ENCODE measurements around the gene TRIM28. TPM values are rescaled to one million over a fixed set of nuclear protein-coding genes. Genes with fewer than 3 reads are reported as not detected.
"Not testable (repeated sequence)": the region's sequence is repeated elsewhere in the genome, so short reads cannot be mapped to it uniquely, and the experiment has no call there.

The TRIM28 gene
- total RNA-seq, 1 experiment from 2014 or later, result 863 TPM

- Mint-ChIP-seq H3K27me3 (ENCODE audit: insufficient read depth, unreplicated experiment) (no peaks in the 10 kb centered on the region), H3K36me3 (ENCODE audit: insufficient read depth, unreplicated experiment) (no peaks in the 10 kb centered on the region), H3K4me1 (ENCODE audit: low read depth, unreplicated experiment) (peaks cover 7% of the 10 kb centered on the region), H3K27ac (ENCODE audit: unreplicated experiment) (peak overlapping the region; percentile 73), H3K9me3 (ENCODE audit: unreplicated experiment) (peaks cover 20% of the 10 kb centered on the region), H3K4me3 (ENCODE audit: unreplicated experiment) (peak overlapping the region; percentile 78)
- TF ChIP-seq CTCF (IDR thresholded peaks at IDR 0.05; ENCODE audit: insufficient read depth in 1 of 2, low read depth in 1 of 2, low read length in 1 of 2, severe bottlenecking in 1 of 2, unreplicated experiment in 1 of 2), result no peak
- TSS peak; percentile 69 for BruUV-seq (replicated peaks)
- H3K9me3 ChIP-seq, result no peaks in the 10 kb centered on the region
- intact Hi-C loops (cut with micrococcal nuclease; ENCODE audit: unreplicated experiment), result loop anchor here (1.0 to 2.0 kb wide), 5 partner anchors 21 to 112 kb away; partner anchors contain the start of genes MZF1, RPS5, ZBTB45 and ZNF324
- no peaks in the 10 kb centered on the region for H3K27me3 ChIP-seq (replicated peaks; ENCODE audit: control insufficient read depth, insufficient read depth, low read length)
- peak overlapping the region; percentile 69 for H3K4me3 ChIP-seq (ENCODE audit: low read depth, low read length)
- H3K4me1 ChIP-seq, result peaks cover 8% of the 10 kb centered on the region; the same call in 1 of the 2 replicates
- H3K36me3 ChIP-seq (ENCODE audit: control insufficient read depth, insufficient read depth, low read length), result no peaks in the 10 kb centered on the region
- ChIA-PET CTCF (interaction anchor here (3.0 kb wide), 1 partner anchor 21 kb away, joined by 14 read pairs; the partner anchor contains the start of gene ZBTB45), POLR2A (interaction anchor here (0.9 kb wide), 1 partner anchor 45 kb away, joined by 10 read pairs; the partner anchor contains the start of gene TRIM28)
- no peak for DNase-seq
These were observed 45.4 kb upstream of the TRIM28 start for GRCh38 chr19:58498316-58499020.

GRCh38 chr19:58499021-58499927, 44.6 kb upstream of the TRIM28 start:
- DNase-seq, result peak; percentile 100
- peak; percentile 39 to 68 for TF ChIP-seq CTCF (IDR thresholded peaks at IDR 0.05; ENCODE audit: insufficient read depth in 1 of 2, low read depth in 1 of 2, low read length in 1 of 2, severe bottlenecking in 1 of 2, unreplicated experiment in 1 of 2)
- intact Hi-C loops (cut with micrococcal nuclease; ENCODE audit: unreplicated experiment), result loop anchor here (1.0 to 2.0 kb wide), 5 partner anchors 20 to 112 kb away; partner anchors contain the start of genes MZF1, RPS5, ZBTB45 and ZNF324
- H3K27me3 ChIP-seq (replicated peaks; ENCODE audit: control insufficient read depth, insufficient read depth, low read length), result no peaks in the 10 kb centered on the region
- H3K4me1 ChIP-seq, result peaks cover 8% of the 10 kb centered on the region; the same call in 1 of the 2 replicates
- Mint-ChIP-seq H3K4me1 (ENCODE audit: low read depth, unreplicated experiment) (peaks cover 7% of the 10 kb centered on the region), H3K27ac (ENCODE audit: unreplicated experiment) (peak overlapping the region; percentile 73), H3K36me3 (ENCODE audit: insufficient read depth, unreplicated experiment) (no peaks in the 10 kb centered on the region), H3K9me3 (ENCODE audit: unreplicated experiment) (peaks cover 21% of the 10 kb centered on the region), H3K4me3 (ENCODE audit: unreplicated experiment) (peak overlapping the region; percentile 78), H3K27me3 (ENCODE audit: insufficient read depth, unreplicated experiment) (no peaks in the 10 kb centered on the region)
- peak overlapping the region; percentile 69 for H3K4me3 ChIP-seq (ENCODE audit: low read depth, low read length)
- BruUV-seq (replicated peaks), result no TSS peak
- H3K36me3 ChIP-seq (ENCODE audit: control insufficient read depth, insufficient read depth, low read length), result no peaks in the 10 kb centered on the region
- ChIA-PET CTCF (interaction anchor here (0.6 to 3.0 kb wide), 2 partner anchors 21 to 22 kb away, joined by 4 to 14 read pairs; partner anchors contain the start of gene ZBTB45), POLR2A (interaction anchor here (0.6 to 0.9 kb wide), 2 partner anchors 44 to 137 kb away, joined by 3 to 10 read pairs; partner anchors contain the start of genes TRIM28 and ZNF497)
- no peaks in the 10 kb centered on the region for H3K9me3 ChIP-seq

GRCh38 chr19:58500242-58500641, 43.6 kb upstream of the TRIM28 start:
- H3K27ac Mint-ChIP-seq (ENCODE audit: unreplicated experiment), result no peak overlapping the region
- no peaks in the 10 kb centered on the region for H3K27me3 Mint-ChIP-seq (ENCODE audit: insufficient read depth, unreplicated experiment)
- Histone ChIP-seq H3K9me3 (no peaks in the 10 kb centered on the region), H3K36me3 (ENCODE audit: control insufficient read depth, insufficient read depth, low read length) (no peaks in the 10 kb centered on the region), H3K4me3 (ENCODE audit: low read depth, low read length) (peak overlapping the region; percentile 66), H3K27me3 (replicated peaks; ENCODE audit: control insufficient read depth, insufficient read depth, low read length) (no peaks in the 10 kb centered on the region), H3K4me1 (peaks cover 8% of the 10 kb centered on the region; the same call in 1 of the 2 replicates)
- ChIA-PET POLR2A (no interaction called here), CTCF (interaction anchor here (3.0 kb wide), 1 partner anchor 20 kb away, joined by 14 read pairs; the partner anchor contains the start of gene ZBTB45)
- H3K4me1 Mint-ChIP-seq (ENCODE audit: low read depth, unreplicated experiment), result peaks cover 7% of the 10 kb centered on the region
- peak overlapping the region; percentile 78 for H3K4me3 Mint-ChIP-seq (ENCODE audit: unreplicated experiment)
- peaks cover 21% of the 10 kb centered on the region for H3K9me3 Mint-ChIP-seq (ENCODE audit: unreplicated experiment)
- no TSS peak for BruUV-seq (replicated peaks)
- intact Hi-C loops (cut with micrococcal nuclease; ENCODE audit: unreplicated experiment), result no loop called here
- H3K36me3 Mint-ChIP-seq (ENCODE audit: insufficient read depth, unreplicated experiment), result no peaks in the 10 kb centered on the region
- no peak for TF ChIP-seq CTCF (IDR thresholded peaks at IDR 0.05; ENCODE audit: insufficient read depth in 1 of 2, low read depth in 1 of 2, low read length in 1 of 2, severe bottlenecking in 1 of 2, unreplicated experiment in 1 of 2)
- no peak for DNase-seq

- H3K4me1 Mint-ChIP-seq (ENCODE audit: low read depth, unreplicated experiment); H3K27ac Mint-ChIP-seq (ENCODE audit: unreplicated experiment); H3K4me3 ChIP-seq (ENCODE audit: low read depth, low read length); intact Hi-C loops (cut with micrococcal nuclease; ENCODE audit: unreplicated experiment); BruUV-seq (replicated peaks); DNase-seq; H3K27me3 ChIP-seq (replicated peaks; ENCODE audit: control insufficient read depth, insufficient read depth, low read length); H3K36me3 ChIP-seq (ENCODE audit: control insufficient read depth, insufficient read depth, low read length); CTCF ChIA-PET; H3K27me3 Mint-ChIP-seq (ENCODE audit: insufficient read depth, unreplicated experiment); H3K4me3 Mint-ChIP-seq (ENCODE audit: unreplicated experiment); H3K4me1 ChIP-seq: not testable (repeated sequence)
- H3K9me3 ChIP-seq, result peaks cover 12% of the 10 kb centered on the region; the same call in 1 of the 2 replicates
- H3K36me3 Mint-ChIP-seq (ENCODE audit: insufficient read depth, unreplicated experiment), result peaks cover 22% of the 10 kb centered on the region
- POLR2A ChIA-PET, result interaction anchor here (0.6 kb wide), 1 partner anchor 36 kb away, joined by 6 read pairs; the partner anchor contains the start of gene TRIM28
- peaks cover 21% of the 10 kb centered on the region for H3K9me3 Mint-ChIP-seq (ENCODE audit: unreplicated experiment)
These were observed 36.2 kb upstream of the TRIM28 start for GRCh38 chr19:58507602-58508223.
